Kidney capillary endothelial cell (primary cell): Measurements from ENCODE around the gene BTD.
A peak's percentile ranks its signal among the peaks of the same experiment; 100 is the strongest.

Source experiments
- DNase-seq: peaks from one replicate; pipeline ENCODE4 v3.0.0-alpha.2; 2018; ENCODE audit warnings: low spot score

BTD gene

DNA sequence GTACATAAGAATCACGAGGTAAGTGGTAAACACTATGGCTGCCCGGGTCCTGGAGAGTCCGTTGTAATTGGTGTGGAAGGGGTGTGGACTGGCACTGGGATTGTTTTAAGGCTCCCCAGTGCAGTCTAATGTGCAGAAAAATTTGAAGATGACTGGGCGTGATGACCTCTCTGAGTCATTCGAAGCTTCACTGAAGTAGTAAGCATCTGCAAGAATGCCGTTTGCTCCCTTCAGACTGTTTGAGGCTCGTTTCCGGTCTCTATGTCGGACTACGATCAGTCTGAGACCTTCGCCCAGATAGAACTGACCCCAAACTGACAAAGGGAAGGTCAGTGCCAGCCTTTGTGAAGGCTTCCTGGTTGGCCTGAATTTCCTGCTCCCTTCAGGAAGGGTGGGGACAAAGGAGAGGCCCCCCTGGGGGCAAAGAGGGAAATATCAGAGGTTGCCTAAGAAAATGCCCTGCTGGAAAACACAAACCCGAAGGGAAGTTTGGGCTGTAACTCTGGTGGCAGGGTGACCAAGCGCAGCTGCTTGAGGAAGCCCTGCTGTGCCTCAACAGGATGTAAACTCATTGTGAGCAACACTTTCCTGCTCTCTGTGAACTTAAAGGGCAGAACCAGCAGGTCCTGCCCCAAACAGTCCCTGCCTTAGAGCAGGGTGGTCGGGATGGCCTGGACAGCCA lies 34.6 kb downstream of the BTD start:
- peak; percentile 99 for DNase-seq

DNA sequence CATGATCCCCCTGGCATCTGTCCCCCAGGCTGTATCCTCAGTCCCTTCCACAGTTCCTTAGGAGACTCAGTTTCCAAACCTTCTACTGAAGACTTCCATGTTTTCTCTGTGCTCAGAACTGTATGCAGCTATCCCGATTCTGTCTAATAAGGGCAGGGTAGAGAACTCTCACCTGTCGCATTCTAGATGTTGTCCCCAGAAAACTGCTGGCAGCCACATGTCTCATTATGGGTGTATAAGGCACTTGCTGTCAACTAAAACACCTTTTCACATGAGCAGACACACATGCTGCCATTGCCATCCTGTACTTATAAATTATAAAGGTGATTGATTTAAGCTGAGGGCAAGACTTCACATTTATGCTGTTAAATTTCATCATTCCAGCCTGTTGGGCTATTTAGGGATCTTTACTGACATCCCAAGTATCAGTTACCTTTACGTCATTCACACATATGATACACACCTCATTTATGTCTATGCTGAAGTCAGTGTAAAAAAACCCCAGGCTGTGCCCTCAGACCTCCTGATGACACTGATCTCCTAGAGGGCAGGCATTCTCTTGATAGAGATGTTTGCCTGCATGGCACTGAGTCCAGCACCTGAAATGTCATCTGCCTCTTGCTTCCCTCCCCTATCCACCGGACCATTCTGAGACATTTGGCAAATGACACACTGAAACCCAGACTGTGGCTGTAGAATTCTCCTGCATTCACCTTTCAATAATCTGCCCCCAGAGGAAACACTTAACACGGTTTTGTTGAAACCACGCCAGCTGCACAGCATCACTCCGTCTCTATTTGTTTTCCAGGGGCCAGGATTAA lies 35.8 kb downstream of the BTD start:
- no peak for DNase-seq

DNA sequence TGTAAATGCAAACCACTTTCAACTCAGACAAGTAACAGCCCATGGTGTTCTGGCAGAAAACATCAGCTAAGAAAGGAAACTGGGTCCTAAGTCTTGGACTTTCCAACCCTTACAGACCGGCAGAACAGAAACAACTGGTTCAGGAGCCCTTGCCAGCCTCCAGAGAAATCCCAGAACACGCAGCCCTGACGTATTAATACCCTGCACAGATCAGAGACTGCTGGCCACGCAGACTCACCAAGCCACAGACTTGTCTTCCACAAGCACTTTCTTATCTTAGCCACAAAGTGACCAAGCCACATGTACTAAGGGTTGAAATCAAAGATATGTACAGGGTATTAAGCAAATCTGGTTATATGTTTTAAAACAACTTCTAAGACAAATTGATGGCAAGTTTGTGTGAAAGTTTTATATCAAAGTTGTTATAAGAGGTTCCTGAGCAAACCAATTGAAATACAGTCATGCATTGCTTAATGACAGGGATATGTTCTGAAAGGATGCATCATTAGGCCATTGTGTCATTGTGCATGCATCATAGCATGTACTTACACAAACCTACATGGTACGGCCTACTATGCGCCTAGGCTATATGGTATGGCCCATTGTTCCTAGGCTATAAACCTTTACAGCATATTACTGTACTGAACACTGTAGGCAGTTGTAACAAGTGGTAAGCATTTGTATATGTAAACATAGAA lies 36.8 kb downstream of the BTD start:
- DNase-seq = no peak

DNA sequence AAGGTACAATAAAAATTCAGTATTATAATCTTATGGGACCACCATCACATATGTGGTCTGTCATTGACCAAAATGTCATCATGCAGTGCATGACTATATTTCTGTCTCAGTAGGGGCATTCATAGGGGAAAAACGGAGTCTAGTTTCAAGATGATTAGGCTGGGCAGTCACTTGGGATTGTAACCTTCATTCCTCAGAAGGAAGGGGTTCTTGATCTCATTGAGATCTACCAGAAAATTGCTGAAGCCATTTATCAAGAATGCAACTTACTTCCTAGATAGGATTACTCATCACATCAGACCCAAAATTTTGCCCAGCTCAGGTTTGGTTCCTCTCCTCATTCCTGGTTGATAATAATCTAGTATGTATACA lies 37.3 kb downstream of the BTD start:
- no peak for DNase-seq

DNA sequence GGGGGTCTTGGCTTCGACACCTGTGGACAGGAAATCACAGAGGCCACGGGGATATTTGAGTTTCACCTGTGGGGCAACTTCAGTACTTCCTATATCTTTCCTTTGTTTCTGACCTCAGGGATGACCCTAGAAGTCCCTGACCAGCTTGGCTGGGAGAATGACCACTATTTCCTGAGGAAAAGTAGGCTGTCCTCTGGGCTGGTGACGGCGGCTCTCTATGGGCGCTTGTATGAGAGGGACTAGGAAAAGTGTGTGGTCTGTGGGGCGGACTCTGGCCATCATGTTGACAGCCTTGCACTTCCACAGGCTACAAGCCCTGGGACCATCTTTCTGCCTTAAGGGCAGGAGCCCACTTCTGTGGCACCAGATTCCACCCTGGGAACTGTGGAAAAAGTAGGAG lies 43.7 kb downstream of the BTD start:
- DNase-seq = no peak

DNA sequence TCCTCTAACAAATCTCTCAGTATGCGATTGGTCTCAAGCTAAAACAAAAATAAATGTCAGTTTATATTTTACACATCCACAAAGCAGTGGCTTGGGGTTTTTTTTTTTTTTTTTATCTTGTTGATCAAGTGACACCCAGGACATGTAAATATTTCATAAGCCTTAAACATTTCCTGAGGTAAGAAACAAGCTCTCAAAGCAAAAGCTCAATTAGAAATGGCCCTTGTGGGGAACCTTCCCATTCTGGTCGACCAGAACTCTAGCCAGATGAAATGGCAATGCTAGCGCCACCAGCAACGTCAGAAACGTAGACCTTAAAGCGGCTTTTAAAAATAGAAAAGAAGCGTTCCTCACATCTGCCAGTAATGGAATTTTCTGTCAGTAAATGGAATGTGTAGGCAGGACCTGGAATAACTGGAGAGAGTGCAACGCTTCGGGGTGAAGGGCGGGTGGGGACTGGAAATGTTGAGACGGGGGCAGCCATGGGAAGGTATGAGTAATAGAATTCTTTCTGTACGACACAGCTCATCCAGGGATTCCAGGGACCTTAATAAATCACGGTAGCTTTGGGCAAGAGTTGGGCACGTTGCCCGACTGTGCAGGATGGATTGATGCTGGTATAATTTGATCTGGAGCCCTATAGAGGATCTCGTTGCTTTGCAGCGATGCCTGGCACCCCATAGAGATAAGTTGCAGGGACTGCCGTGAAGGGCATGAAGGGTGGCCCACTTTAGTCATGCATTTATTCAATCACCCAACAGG lies 44.4 kb downstream of the BTD start:
- DNase-seq = peak; percentile 79

DNA sequence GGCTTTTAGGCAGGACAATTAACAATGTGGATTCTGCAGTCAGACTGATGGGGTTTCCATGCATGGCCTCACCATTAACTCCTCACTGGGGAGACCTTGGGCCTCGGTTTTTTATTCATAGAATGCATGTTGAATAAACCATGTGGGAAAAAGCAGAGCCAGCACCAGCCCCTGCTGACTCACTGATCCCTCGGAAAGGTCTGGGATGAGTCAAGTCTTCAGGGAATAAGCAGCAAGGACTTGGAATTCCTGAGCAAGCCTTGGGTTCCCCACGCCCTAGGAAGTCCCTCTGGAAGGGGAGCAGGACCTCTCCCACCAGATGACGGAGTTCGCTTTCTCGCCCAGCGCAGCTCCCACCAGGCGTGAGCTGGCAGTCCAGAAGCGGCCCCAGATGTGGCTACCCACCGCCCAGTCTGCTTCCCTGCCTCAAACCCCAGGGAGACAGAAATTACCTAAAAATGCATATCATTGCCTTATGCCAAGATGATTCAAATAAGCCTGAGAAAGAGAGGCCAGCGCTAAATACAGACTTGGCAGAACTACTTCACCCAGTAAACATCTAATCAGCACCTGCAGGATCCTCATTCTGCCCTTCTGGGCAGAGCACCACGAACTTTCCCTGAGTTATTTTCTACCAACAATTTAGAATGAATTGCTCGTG lies 45.4 kb downstream of the BTD start:
- peak; percentile 99 for DNase-seq

DNA sequence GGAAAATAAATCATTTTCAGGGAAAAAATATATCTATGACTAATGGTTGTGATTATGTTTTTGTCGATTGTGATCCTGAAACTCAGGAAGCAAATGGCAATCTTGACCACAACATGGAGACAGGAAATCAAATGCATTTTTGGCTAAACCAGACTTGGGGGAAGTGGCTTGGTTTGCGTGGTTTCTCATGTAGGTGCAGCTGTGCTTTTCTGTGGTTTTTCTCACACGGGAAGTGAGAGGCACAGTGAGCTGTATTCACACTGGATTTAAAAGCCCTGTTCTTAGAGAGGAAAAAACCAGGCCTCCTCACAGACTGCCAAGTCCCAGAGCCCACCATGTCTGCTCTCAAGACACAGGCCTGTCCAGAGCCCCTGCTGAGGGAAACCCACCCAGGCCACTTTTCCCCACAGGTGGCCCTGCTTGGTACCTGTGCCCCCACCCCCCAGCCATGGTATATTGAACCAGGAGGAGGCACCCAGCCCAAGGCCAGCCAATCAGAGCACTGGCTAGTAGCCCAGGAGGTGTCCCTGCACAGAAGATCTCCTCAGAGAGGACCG lies 46.1 kb downstream of the BTD start:
- DNase-seq = peak; percentile 97

DNA sequence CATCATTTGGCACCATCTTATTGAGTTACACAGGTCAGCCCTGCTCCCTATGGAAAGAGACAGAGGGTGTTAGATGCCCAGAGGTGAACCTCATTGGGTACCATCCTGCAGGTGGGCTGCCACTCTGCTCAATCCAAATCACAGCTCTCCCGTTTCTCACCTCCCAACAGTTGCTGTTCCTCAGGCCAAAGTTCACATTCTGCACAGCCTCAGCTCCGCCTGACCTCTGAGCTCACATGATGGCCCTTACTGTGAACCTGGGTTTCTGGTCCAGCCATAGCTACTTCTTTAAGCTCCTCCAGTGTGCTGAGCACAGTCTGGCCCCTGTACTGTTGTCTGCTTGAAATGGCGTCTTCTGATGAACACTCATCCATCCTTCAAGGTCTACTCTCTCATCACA lies 47.8 kb downstream of the BTD start:
- no peak for DNase-seq

DNA sequence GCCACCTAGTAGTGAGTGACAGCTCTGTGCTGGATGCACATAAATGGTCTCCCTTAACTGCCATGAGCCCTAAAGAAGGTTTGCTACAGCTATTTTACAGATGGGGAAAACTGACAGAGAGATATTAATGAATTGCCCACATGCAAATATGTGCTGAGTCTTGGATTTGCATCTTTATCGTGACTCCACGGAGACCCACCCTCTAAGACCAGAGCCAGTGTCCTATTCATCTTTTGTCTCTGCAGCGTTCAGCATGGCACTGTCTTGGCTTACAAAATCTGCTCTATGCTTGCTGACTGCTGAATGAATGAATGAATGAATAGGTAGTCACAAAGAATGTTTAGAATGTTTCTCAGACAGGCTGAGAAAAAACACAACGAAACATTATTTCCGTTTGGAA lies 48.3 kb downstream of the BTD start:
- no peak for DNase-seq

DNA sequence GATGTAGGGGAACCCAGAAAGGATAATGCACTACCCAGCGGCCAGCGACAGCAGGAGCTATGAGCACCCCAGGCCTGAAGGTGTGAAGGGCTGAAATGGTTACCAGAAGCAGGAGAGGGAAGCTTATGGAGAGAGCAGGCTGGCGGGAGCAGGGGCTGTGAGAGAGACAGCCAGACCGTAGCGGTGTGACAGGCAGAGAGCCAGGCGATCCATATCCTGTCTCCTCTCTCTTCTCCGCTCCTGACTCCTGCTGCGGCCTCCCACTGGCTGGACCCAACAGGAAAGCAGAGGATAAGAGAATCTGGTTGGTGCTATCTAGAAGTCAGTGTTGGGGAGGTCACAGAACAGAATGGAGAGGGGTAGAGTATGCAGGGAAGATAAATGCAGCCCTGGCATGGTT lies 49.9 kb downstream of the BTD start:
- no peak for DNase-seq

DNA sequence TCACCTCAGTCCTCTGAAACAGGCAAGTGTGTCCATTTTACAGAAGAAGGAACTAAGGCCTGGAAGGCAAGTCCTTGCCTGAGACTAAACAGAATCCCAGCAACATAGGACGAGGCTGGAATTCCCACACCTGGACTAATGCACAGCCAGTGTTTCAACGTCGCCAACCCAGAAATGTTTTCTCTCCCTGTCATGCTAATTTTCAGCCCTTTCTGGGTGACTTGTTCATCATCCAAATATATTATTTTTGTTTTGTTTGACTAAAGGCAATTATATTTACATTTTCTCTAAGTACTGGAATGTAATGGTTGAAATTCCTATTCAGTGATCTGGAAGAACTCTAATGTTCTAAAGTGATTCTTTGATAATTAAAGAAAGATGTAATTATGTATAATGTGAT lies 51.8 kb downstream of the BTD start:
- DNase-seq = no peak

DNA sequence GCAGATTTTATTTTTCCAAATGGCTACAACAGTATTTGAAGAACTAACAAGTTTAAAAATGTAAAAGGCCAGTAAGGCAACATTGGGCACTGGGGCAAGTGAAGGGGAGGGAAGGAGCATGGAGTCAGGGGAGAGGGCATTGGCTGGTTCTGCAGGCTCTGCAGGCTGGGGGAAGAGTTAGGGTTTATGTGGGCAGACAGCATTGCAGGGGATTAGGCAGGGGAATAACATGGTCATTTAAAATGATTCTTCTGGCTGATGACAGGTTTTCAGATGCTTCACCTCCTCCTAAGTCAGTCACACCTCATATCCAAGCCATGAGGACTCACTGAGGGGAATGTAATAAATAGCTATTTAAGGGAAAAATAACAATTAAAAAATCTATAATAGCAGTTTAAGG lies 52.6 kb downstream of the BTD start:
- DNase-seq = no peak

DNA sequence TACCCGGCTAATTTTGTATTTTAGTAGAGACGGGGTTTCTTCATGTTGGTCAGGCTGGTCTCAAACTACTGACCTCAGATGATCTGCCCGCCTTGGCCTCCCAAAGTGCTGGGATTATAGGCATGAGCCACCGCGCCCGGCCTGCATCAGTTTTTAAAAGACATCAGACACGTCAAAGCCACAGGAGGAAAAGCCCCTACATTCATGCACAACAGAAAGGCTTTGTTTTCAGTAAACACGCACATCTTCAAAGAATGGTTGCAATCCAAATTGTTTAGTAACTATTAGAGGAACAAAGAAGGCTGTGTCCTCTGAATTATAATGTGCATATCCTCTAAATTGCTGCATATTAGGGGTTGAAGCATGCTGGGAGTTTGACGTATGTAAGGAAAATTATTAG lies 53.3 kb downstream of the BTD start:
- DNase-seq = no peak

DNA sequence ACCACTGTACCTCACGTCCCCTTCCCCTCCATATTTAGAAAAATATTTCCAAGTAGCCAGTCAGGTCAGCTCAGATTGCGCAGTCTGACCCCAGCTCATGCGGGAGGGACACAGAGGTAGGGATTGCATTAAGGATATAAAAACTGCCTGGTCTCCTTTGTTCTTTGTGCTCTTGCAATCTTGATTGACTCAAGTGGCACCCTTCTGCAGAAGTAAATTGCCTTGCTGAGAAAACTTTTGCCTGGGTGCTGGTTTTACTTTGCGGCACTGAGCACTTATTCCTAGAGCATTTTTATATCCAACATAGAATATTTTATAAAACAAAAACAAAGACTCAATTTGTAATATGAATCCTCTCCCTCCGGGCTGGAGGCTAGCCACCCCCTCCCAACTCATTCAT lies 54.8 kb downstream of the BTD start:
- no peak for DNase-seq

DNA sequence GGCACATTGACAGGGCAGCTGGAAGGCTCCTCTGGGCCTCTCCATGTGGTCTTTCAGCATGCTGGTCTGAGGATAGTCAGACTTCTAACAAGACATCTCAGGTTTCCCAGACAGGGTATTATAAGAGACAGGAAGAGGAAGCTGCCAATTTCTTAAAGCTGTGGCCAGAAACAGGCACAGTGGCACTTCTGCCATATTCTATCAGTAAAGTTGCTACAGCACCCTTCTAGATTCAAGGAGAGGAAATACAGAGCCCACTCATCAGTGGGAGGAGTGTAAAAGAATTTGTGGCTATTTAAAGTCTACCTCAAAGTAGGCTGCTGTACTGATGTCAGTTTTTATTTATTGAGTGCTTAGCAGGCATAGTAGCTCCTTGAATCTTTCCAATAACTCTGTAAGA lies 55.5 kb downstream of the BTD start:
- DNase-seq = no peak

DNA sequence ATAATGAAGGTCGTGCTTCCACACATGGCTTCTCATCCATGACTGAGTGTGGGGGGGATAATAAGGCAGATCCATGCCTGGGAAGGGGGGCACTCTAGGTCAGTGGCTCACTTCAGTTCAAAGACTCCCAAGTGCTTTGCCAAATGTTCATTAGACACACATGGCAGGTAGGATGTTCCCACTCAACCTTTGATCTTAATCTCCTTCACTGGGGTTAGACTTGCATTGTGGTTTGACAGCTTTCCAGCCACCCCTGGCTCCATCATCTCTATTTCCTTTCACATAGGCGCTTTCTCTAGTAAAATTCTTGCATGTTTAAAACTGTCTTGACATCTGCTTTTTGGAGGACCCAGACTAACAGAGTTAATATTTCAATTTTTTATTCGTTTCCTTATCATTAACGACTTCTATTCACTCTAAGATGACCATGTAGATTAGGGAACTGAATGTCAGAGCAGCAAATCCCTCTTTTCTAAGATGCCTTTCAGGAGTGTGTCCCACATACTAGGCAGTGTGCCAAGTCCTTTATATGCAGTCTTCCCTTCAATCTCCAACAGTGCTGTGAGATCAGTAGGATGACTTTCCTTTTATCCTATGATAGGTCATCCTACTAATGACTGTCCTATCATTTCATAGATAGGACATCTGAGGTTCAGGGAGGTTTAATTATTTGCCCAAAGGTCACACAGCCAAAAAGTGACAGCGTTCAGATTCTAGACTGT lies 57.9 kb downstream of the BTD start:
- no peak for DNase-seq

DNA sequence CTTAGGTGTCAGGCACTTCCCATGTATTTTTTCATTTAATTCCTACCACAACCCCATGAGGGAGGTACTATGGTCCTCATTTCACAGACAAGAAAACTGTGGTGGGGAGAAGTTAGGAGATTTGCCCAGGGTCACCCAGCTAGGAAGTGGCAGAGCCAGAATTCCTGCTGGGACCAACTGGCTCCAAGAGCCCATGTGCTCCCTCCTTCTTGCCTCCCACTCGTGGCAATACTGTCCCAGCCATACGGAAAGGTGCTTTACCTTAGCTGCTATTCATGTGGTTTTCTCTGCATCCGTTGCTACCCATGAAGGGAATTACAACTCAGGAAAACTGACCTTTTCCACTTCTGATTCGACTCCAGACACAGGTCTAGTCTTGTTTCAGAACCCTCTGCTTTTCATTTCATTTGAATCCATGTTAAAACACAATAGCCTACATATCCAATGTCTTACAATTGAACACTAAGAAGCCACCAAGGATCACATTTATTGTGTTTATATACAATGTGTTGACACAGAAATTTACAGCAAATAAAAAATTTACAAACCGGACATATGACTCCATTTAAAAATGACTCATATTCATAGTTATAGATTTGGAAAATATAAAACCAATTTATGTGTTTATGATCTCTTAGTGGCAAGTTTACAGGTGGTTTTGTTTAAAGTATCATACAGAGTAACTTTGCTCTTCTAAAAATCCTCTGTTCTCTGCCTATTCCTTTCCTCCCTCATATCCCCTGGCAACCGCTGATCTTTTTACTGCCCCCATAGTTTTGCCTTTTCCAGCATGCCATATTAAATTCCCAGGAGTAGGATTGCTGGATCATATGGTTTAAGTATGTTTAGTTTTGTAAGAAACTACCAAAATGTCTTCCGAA lies 58.8 kb downstream of the BTD start:
- DNase-seq = no peak

DNA sequence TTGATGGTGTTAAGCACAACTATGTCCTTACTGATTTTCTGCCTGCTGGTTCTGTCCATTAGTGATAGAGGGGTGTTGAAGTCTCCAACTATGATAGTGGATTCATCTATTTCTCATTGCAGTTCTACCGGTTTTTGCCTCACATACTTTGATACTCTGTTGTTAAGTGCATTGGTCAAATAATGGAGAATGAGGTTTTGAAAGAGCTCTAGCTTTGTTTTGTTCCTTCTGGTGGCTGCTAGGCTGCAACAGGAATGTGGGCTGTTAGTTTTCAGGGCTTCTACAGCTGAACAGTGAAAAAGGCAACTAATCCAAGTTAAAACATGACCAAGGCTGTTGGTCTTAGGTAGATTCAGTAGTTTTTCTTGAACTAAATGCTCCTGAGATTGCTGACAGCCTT lies 62.6 kb downstream of the BTD start:
- no peak for DNase-seq
